Panc1 (cell line): ENCODE measurements around the gene MADCAM1.

Source experiments
- CTCF ChIP-seq: fragments of 450-650 bp; IDR thresholded peaks from 2 replicates; pipeline ENCODE4 v1.5.1; 2017; ENCODE audit warnings: mild to moderate bottlenecking
- POLR2AphosphoS5 ChIP-seq: IDR thresholded peaks from 2 replicates; pipeline ENCODE4 v1.6.1; 2012; ENCODE audit warnings: mild to moderate bottlenecking, low read depth, low read length, moderate library complexity
- TCF7L2 ChIP-seq: IDR thresholded peaks from 2 replicates; pipeline ENCODE4 v1.6.1; 2011; ENCODE audit warnings: mild to moderate bottlenecking, low read depth, low read length, inconsistent platforms

GRCh38 chr19:461721-462551, 34.4 kb upstream of the MADCAM1 start:
- TF ChIP-seq CTCF (no peak), POLR2AphosphoS5 (no peak), TCF7L2 (no peak)
